ENCODE measurements around the gene IFI30. TPM values are rescaled to one million over a fixed set of nuclear protein-coding genes. Genes with fewer than 3 reads are reported as not detected.

Gene IFI30
- total and polyA plus RNA-seq, 9 donors: 0.17 to 5.0 (median 0.76) TPM; not detected in 2

GRCh38 chr19:18223860-18224524 lies 50.4 kb downstream of the IFI30 start:
- Histone ChIP-seq H3K4me1 (ENCODE audit: control insufficient read depth, insufficient read depth, low read length) (peaks cover 34% of the 10 kb centered on the region), H3K4me3 (ENCODE audit: low read length) (peak overlapping the region; percentile 45), H3K36me3 (ENCODE audit: control insufficient read depth, insufficient read depth, low read length) (no peaks in the 10 kb centered on the region), H3K27me3 (ENCODE audit: control insufficient read depth, insufficient read depth, low read length) (peaks cover 63% of the 10 kb centered on the region), H3K9me3 (replicated peaks; ENCODE audit: control insufficient read depth, low read depth, low read length) (no peaks in the 10 kb centered on the region), H3K27ac (ENCODE audit: low read length) (peak overlapping the region; percentile 13)
- DNase-seq: peak; percentile 24
- 5% methylated on average over 35 of the region's 39 CpGs for WGBS (ENCODE audit: insufficient coverage)

GRCh38 chr19:18224525-18225354 lies 51.1 kb downstream of the IFI30 start:
- Histone ChIP-seq H3K4me3 (ENCODE audit: low read length) (peak overlapping the region; percentile 45), H3K36me3 (ENCODE audit: control insufficient read depth, insufficient read depth, low read length) (no peaks in the 10 kb centered on the region), H3K27ac (ENCODE audit: low read length) (peak overlapping the region; percentile 67), H3K9me3 (replicated peaks; ENCODE audit: control insufficient read depth, low read depth, low read length) (no peaks in the 10 kb centered on the region), H3K27me3 (ENCODE audit: control insufficient read depth, insufficient read depth, low read length) (peaks cover 65% of the 10 kb centered on the region), H3K4me1 (ENCODE audit: control insufficient read depth, insufficient read depth, low read length) (peaks cover 34% of the 10 kb centered on the region)
- DNase-seq: peak; percentile 98
- 2% methylated on average over 78 of the region's 81 CpGs for WGBS (ENCODE audit: insufficient coverage)

DNA sequence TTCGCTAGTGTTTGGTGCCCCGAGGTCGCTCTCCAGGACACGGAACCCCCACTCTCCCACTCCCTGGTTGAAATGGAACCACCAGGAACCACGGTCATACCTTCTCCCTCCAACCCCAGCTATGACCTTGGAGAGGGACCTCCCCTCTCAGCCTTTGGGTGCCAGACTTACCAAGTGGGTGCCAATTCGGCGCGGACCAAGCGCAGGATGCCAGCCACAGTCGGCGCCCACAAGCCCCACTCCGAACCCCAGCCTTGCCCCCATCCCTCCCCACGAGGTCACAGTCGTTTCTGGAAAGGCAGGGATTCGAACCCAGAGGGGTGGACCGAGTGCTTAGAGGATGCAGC lies 51.7 kb downstream of the IFI30 start:
- 12% methylated on average over 16 of the region's 16 CpGs for WGBS (ENCODE audit: insufficient coverage)
- no peak for DNase-seq
- Histone ChIP-seq H3K36me3 (ENCODE audit: control insufficient read depth, insufficient read depth, low read length) (no peaks in the 10 kb centered on the region), H3K4me1 (ENCODE audit: control insufficient read depth, insufficient read depth, low read length) (peaks cover 34% of the 10 kb centered on the region), H3K4me3 (ENCODE audit: low read length) (peak overlapping the region; percentile 39), H3K27ac (ENCODE audit: low read length) (peak overlapping the region; percentile 67), H3K27me3 (ENCODE audit: control insufficient read depth, insufficient read depth, low read length) (peaks cover 63% of the 10 kb centered on the region), H3K9me3 (replicated peaks; ENCODE audit: control insufficient read depth, low read depth, low read length) (no peaks in the 10 kb centered on the region)

GRCh38 chr19:18225702-18226468 lies 52.3 kb downstream of the IFI30 start, which contains the start of gene PDE4C:
TSS of gene PDE4C (minus strand) at chr19:18226438. CDS start at chr19:18226415, 23 bp downstream.
- H3K27me3 ChIP-seq (ENCODE audit: control insufficient read depth, insufficient read depth, low read length): peaks cover 59% of the 10 kb centered on the region
- H3K4me1 ChIP-seq (ENCODE audit: control insufficient read depth, insufficient read depth, low read length): peaks cover 34% of the 10 kb centered on the region
- no peaks in the 10 kb centered on the region for H3K9me3 ChIP-seq (replicated peaks; ENCODE audit: control insufficient read depth, low read depth, low read length)
- 3% methylated on average over 42 of the region's 51 CpGs for WGBS (ENCODE audit: insufficient coverage)
- peak within 1 kb of the TSS; percentile 3 for H3K4me3 ChIP-seq (ENCODE audit: low read length)
- H3K36me3 ChIP-seq (ENCODE audit: control insufficient read depth, insufficient read depth, low read length): no peaks in the 10 kb centered on the region
- H3K27ac ChIP-seq (ENCODE audit: low read length): peak within 1 kb of the TSS; percentile 67
- DNase-seq: peak; percentile 67

- no peak overlapping the region for H3K27ac ChIP-seq (ENCODE audit: low read length)
- 79% methylated on average over 14 of the region's 18 CpGs for WGBS (ENCODE audit: insufficient coverage)
- H3K4me3 ChIP-seq (ENCODE audit: low read length): no peak overlapping the region
- peaks cover 34% of the 10 kb centered on the region for H3K4me1 ChIP-seq (ENCODE audit: control insufficient read depth, insufficient read depth, low read length)
- H3K27me3 ChIP-seq (ENCODE audit: control insufficient read depth, insufficient read depth, low read length): peaks cover 63% of the 10 kb centered on the region
- no peak for DNase-seq
- H3K36me3 ChIP-seq (ENCODE audit: control insufficient read depth, insufficient read depth, low read length): no peaks in the 10 kb centered on the region
- no peaks in the 10 kb centered on the region for H3K9me3 ChIP-seq (replicated peaks; ENCODE audit: control insufficient read depth, low read depth, low read length)
Measured at GRCh38 chr19:18226956-18227780, 53.6 kb downstream of the IFI30 start.

Other genes starting within 250 kb of the IFI30 start
- gene CCDC124, start 240.8 kb upstream of the IFI30 start, total RNA-seq: 16.4 TPM
- 10 to 100 TPM; 58.6 to 78.0 (median 69.7) TPM for gene CCDC124, start 240.8 kb upstream of the IFI30 start, polyA plus RNA-seq (ENCODE audit: insufficient read depth in 1 of 8, insufficient read length in 8 of 8, low replicate concordance in 1 of 8)
- 1.2 TPM for gene KCNN1, start 206.7 kb upstream of the IFI30 start, total RNA-seq
- 1 to 10 TPM in 7 of 8 donors, under 1 TPM in 1; 0.65 to 2.5 (median 1.4) TPM for gene KCNN1, start 206.7 kb upstream of the IFI30 start, polyA plus RNA-seq (ENCODE audit: insufficient read depth in 1 of 8, insufficient read length in 8 of 8, low replicate concordance in 1 of 8)
- gene ARRDC2, start 165.6 kb upstream of the IFI30 start, total RNA-seq: 4.9 TPM
- 1 to 10 TPM; 3.4 to 6.7 (median 4.4) TPM for gene ARRDC2, start 165.6 kb upstream of the IFI30 start, polyA plus RNA-seq (ENCODE audit: insufficient read depth in 1 of 8, insufficient read length in 8 of 8, low replicate concordance in 1 of 8)
- gene IL12RB1, start 86.9 kb upstream of the IFI30 start, total RNA-seq: 0.22 TPM
- under 1 TPM; 0.15 to 0.71 (median 0.32) TPM for gene IL12RB1, start 86.9 kb upstream of the IFI30 start, polyA plus RNA-seq (ENCODE audit: insufficient read depth in 1 of 8, insufficient read length in 8 of 8, low replicate concordance in 1 of 8)
- gene MAST3, start 76.0 kb upstream of the IFI30 start, total RNA-seq: 3.4 TPM
- 10 to 100 TPM in 2 of 8 donors, 1 to 10 TPM in 6; 3.9 to 12.2 (median 8.3) TPM for gene MAST3, start 76.0 kb upstream of the IFI30 start, polyA plus RNA-seq (ENCODE audit: insufficient read depth in 1 of 8, insufficient read length in 8 of 8, low replicate concordance in 1 of 8)
- 25.0 TPM for gene PIK3R2, start 20.6 kb upstream of the IFI30 start, total RNA-seq
- 10 to 100 TPM; 43.7 to 74.7 (median 51.4) TPM for gene PIK3R2, start 20.6 kb upstream of the IFI30 start, polyA plus RNA-seq (ENCODE audit: insufficient read depth in 1 of 8, insufficient read length in 8 of 8, low replicate concordance in 1 of 8)
- 3.7 TPM for gene MPV17L2, start 19.4 kb downstream of the IFI30 start, total RNA-seq
- gene MPV17L2, start 19.4 kb downstream of the IFI30 start, polyA plus RNA-seq (ENCODE audit: insufficient read depth in 1 of 8, insufficient read length in 8 of 8, low replicate concordance in 1 of 8): 1 to 10 TPM; 5.1 to 7.9 (median 6.4) TPM
- 1.5 TPM for gene RAB3A, start 30.2 kb downstream of the IFI30 start, total RNA-seq
- 1 to 10 TPM; 3.2 to 5.4 (median 4.0) TPM for gene RAB3A, start 30.2 kb downstream of the IFI30 start, polyA plus RNA-seq (ENCODE audit: insufficient read depth in 1 of 8, insufficient read length in 8 of 8, low replicate concordance in 1 of 8)
- 3.3 TPM for gene PDE4C, start 52.6 kb downstream of the IFI30 start, total RNA-seq
- 10 to 100 TPM in 2 of 8 donors, 1 to 10 TPM in 6; 1.5 to 15.2 (median 4.6) TPM for gene PDE4C, start 52.6 kb downstream of the IFI30 start, polyA plus RNA-seq (ENCODE audit: insufficient read depth in 1 of 8, insufficient read length in 8 of 8, low replicate concordance in 1 of 8)
- gene IQCN, start 100.6 kb downstream of the IFI30 start, total RNA-seq: 1.5 TPM
- 1 to 10 TPM; 2.0 to 5.9 (median 3.2) TPM for gene IQCN, start 100.6 kb downstream of the IFI30 start, polyA plus RNA-seq (ENCODE audit: insufficient read depth in 1 of 8, insufficient read length in 8 of 8, low replicate concordance in 1 of 8)
- gene JUND, start 107.8 kb downstream of the IFI30 start, total RNA-seq: 75.5 TPM
- gene JUND, start 107.8 kb downstream of the IFI30 start, polyA plus RNA-seq (ENCODE audit: insufficient read depth in 1 of 8, insufficient read length in 8 of 8, low replicate concordance in 1 of 8): 100 to 1,000 TPM in 7 of 8 donors, 10 to 100 TPM in 1; 75.1 to 178 (median 145) TPM
- 129 TPM for gene LSM4, start 149.3 kb downstream of the IFI30 start, total RNA-seq
- 100 to 1,000 TPM in 2 of 8 donors, 10 to 100 TPM in 6; 85.2 to 112 (median 93.2) TPM for gene LSM4, start 149.3 kb downstream of the IFI30 start, polyA plus RNA-seq (ENCODE audit: insufficient read depth in 1 of 8, insufficient read length in 8 of 8, low replicate concordance in 1 of 8)
- gene PGPEP1, start 166.8 kb downstream of the IFI30 start, total RNA-seq: 10.8 TPM
- 10 to 100 TPM in 2 of 8 donors, 1 to 10 TPM in 6; 7.7 to 14.9 (median 9.3) TPM for gene PGPEP1, start 166.8 kb downstream of the IFI30 start, polyA plus RNA-seq (ENCODE audit: insufficient read depth in 1 of 8, insufficient read length in 8 of 8, low replicate concordance in 1 of 8)
- 0.62 TPM for gene GDF15, start 212.3 kb downstream of the IFI30 start, total RNA-seq
- gene GDF15, start 212.3 kb downstream of the IFI30 start, polyA plus RNA-seq (ENCODE audit: insufficient read depth in 1 of 8, insufficient read length in 8 of 8, low replicate concordance in 1 of 8): 1 to 10 TPM in 2 of 8 donors, under 1 TPM in 6; 0.33 to 1.8 (median 0.80) TPM
- gene LRRC25, start 223.8 kb downstream of the IFI30 start, total RNA-seq: 1.5 TPM
- gene LRRC25, start 223.8 kb downstream of the IFI30 start, polyA plus RNA-seq (ENCODE audit: insufficient read depth in 1 of 8, insufficient read length in 8 of 8, low replicate concordance in 1 of 8): 1 to 10 TPM; 1.2 to 2.4 (median 1.7) TPM
- 77.1 TPM for gene SSBP4, start 245.6 kb downstream of the IFI30 start, total RNA-seq
- gene SSBP4, start 245.6 kb downstream of the IFI30 start, polyA plus RNA-seq (ENCODE audit: insufficient read depth in 1 of 8, insufficient read length in 8 of 8, low replicate concordance in 1 of 8): 100 to 1,000 TPM; 104 to 156 (median 120) TPM

All from muscle of leg (tissue), 11 donors.